K562 (cell line): ENCODE data around the gene SPOCK2. TPM values are rescaled to one million over a fixed set of nuclear protein-coding genes. Genes with fewer than 3 reads are reported as not detected.
"Not testable (repeated sequence)": the region's sequence is repeated elsewhere in the genome, so short reads cannot be mapped to it uniquely, and the experiment has no call there.

Experiments
- ATAC-seq: fragments of 200-7000 bp; cut with Tn5 transposase; 3 replicates; pipeline ENCODE4 v1.9.1; 2020; ENCODE audit warnings: moderate library complexity
- BruUV-seq: library from RNA; stranded (reverse); fragments of 400-500 nt; replicated peaks from 2 replicates; lab custom pipeline; 2021; lab: Mats Ljungman, UMichigan
- CTCF ChIA-PET: fragments of 300-600 bp; formaldehyde crosslinking; extraction: SDS; loops from one replicate; lab custom pipeline; 2021; ENCODE audit warnings: low intra/inter-chr PET ratio; lab: Yijun Ruan, JAX
- POLR2A ChIA-PET: fragments of 300-600, 350-650 bp; sonication (Branson Sonifier 250); formaldehyde crosslinking; extraction: SDS; loops from one replicate; lab custom pipeline; 2021; ENCODE audit warnings: antibody characterized with exemption, inconsistent platforms; lab: Yijun Ruan, JAX
- DNase-seq, 4 experiments: peaks; one replicate each; pipeline versions ENCODE4 v3.0.0 to v3.0.0-alpha.2; 2011 to 2018; ENCODE audit warnings: low spot score in 3 of 4, mixed read lengths in 3 of 4; ENCODE audit errors: extremely low read depth in 1 of 4
- FAIRE-seq: peaks from 2 replicates; lab custom pipeline; 2011; peaks lifted over from hg19 to GRCh38; lab: Jason Lieb, UNC
- H2AFZ ChIP-seq: 2 replicates; pipeline ENCODE4 v1.6.0; 2011; ENCODE audit warnings: low read depth, low read length, control low read depth, inconsistent platforms
- H3K27ac ChIP-seq: fragments of 200-600 bp; 3 replicates; pipeline ENCODE4 v1.8.0; 2011; ENCODE audit warnings: low read depth, mild to moderate bottlenecking, control low read depth, inconsistent platforms, low read length, moderate library complexity, mixed read lengths; ENCODE audit errors: extremely low read depth
- H3K27me3 ChIP-seq, 2 experiments: fragments of 300-600 bp in 1 of 2; 2 replicates in 1 of 2; 3 replicates in 1 of 2; pipeline versions ENCODE4 v1.6.0 to v1.8.0; 2011; ENCODE audit warnings: inconsistent platforms in 2 of 2, low read length in 2 of 2, mild to moderate bottlenecking in 1 of 2, mixed read lengths in 1 of 2, moderate library complexity in 1 of 2; ENCODE audit not compliant: control insufficient read depth in 2 of 2, insufficient read depth in 2 of 2
- H3K36me3 ChIP-seq: fragments of 300-600 bp; 3 replicates; pipeline ENCODE4 v1.8.0; 2011; ENCODE audit warnings: mild to moderate bottlenecking, low read length, inconsistent platforms; ENCODE audit not compliant: control insufficient read depth, insufficient read depth
- H3K4me1 ChIP-seq, 2 experiments: fragments of 200-600 bp in 1 of 2; replicated peaks in 1 of 2; 2 replicates in 1 of 2; 3 replicates in 1 of 2; pipeline versions ENCODE4 v1.5.1 to v1.8.0; 2011; ENCODE audit warnings: inconsistent platforms in 2 of 2, low read length in 2 of 2, mild to moderate bottlenecking in 1 of 2, mixed read lengths in 1 of 2, moderate library complexity in 1 of 2; ENCODE audit not compliant: control insufficient read depth in 2 of 2, insufficient read depth in 2 of 2
- H3K4me2 ChIP-seq: 2 replicates; pipeline ENCODE4 v1.6.1; 2011; ENCODE audit warnings: low read length, control low read depth, inconsistent platforms, mixed read lengths; ENCODE audit not compliant: insufficient read depth
- H3K4me3 ChIP-seq: fragments of 200-600 bp; sonication (generic), shearing (Covaris generic); 2 replicates; pipeline ENCODE4 v1.5.1; 2016; ENCODE audit warnings: control low read depth, inconsistent platforms
- H3K79me2 ChIP-seq: fragments of 200-600 bp; 3 replicates; pipeline ENCODE4 v1.8.0; 2011; ENCODE audit warnings: low read length, inconsistent platforms; ENCODE audit not compliant: control insufficient read depth, insufficient read depth
- H3K9ac ChIP-seq, 2 experiments: 2 replicates each; pipeline versions ENCODE4 v1.6.0 to v1.6.1; 2011; ENCODE audit warnings: low read depth in 2 of 2, low read length in 2 of 2, control low read depth in 1 of 2, inconsistent platforms in 1 of 2, mild to moderate bottlenecking in 1 of 2, mixed read lengths in 1 of 2; ENCODE audit not compliant: insufficient read depth in 1 of 2
- H3K9me1 ChIP-seq: one replicate; pipeline ENCODE4 v1.6.0; 2011; ENCODE audit warnings: inconsistent platforms, mild to moderate bottlenecking, low read length, moderate library complexity; ENCODE audit not compliant: control insufficient read depth, insufficient read depth
- H3K9me3 ChIP-seq: replicated peaks from 2 replicates; pipeline ENCODE4 v1.5.1; 2011; ENCODE audit warnings: low read depth, low read length, inconsistent platforms; ENCODE audit not compliant: control insufficient read depth, insufficient read depth
- H4K20me1 ChIP-seq: replicated peaks from 2 replicates; pipeline ENCODE4 v1.6.1; 2011; ENCODE audit warnings: low read length, inconsistent platforms, mixed read lengths; ENCODE audit not compliant: control insufficient read depth, insufficient read depth
- CHCHD3 ChIP-seq: fragments of 250-450 bp; sonication (Bioruptor Pico); IDR thresholded peaks from 2 replicates; pipeline ENCODE4 v2.1.2; 2022; ENCODE audit warnings: mild to moderate bottlenecking
- HIVEP1 ChIP-seq: fragments of 250-450 bp; sonication (Bioruptor Pico); IDR thresholded peaks from 2 replicates; pipeline ENCODE4 v1.4.0; 2020; ENCODE audit warnings: mild to moderate bottlenecking
- ZSCAN29 ChIP-seq: fragments of 450-650 bp; IDR thresholded peaks from 2 replicates; pipeline ENCODE4 v1.6.1; 2017
- WGBS: fragments of 100-300 bp; shearing (Covaris generic); methylation state at CpG from one replicate; pipeline ENCODE4 v1.1.6; 2016; ENCODE audit warnings: low coverage, mixed read lengths; ENCODE audit not compliant: insufficient coverage; ENCODE audit errors: missing lambda C conversion rate; 5-methylcytosine and 5-hydroxymethylcytosine counted together
- in situ Hi-C: fragments of 300-500 bp; cut with MboI; formaldehyde crosslinking; loops from 4 replicates; pipeline ENCODE4 v1.15.0; 2018; ENCODE audit warnings: inconsistent platforms, mixed read lengths
- intact Hi-C: fragments of 100-400 bp; cut with micrococcal nuclease; formaldehyde crosslinking; loops from 2 replicates; pipeline ENCODE4 v1.14.2; 2022
- polyA plus RNA-seq, 8 experiments: library from polyadenylated mRNA; depleted of rRNA in 4 of 8; stranded (reverse) in 5 of 8; unstranded in 3 of 8; fragments of >200 nt; fragmentation: Nextera tagmentation in 2 of 8; fragmentation: Illumina TruSeq in 1 of 8; extraction: Ambion mirVana in 2 of 8; extraction: Trizol in 1 of 8; gene quantifications; 2 replicates each; pipeline versions ENCODE4 v1.2.1 to v1.2.3, GENCODE V29; 2011 to 2014; ENCODE audit warnings: inconsistent platforms in 1 of 8, missing spikeins in 1 of 8
- total RNA-seq, 7 experiments: library from RNA; depleted of rRNA in 6 of 7; stranded (reverse); fragments of >200 nt in 6 of 7; fragmentation: Illumina TruSeq in 2 of 7; extraction: Trizol in 2 of 7; gene quantifications; 2 replicates each; pipeline versions ENCODE4 v1.2.1 to v1.2.3, GENCODE V29; 2011 to 2021; ENCODE audit warnings: low replicate concordance in 1 of 7
- TF ChIP-seq, protein P1 (sequence below): fragments of 250-450 bp; sonication (Bioruptor Pico); IDR thresholded peaks from 2 replicates; pipeline ENCODE4 v1.8.0; 2022; ENCODE audit warnings: inconsistent platforms
- TF ChIP-seq, protein P2 (sequence below): sonication (generic); formaldehyde crosslinking; IDR thresholded peaks from 2 replicates; pipeline ENCODE4 v1.4.0; 2020; ENCODE audit warnings: mild to moderate bottlenecking, missing genetic modification reagents

Gene SPOCK2
- total and polyA plus RNA-seq, 9 of the 15 experiments (the other 6 are each of a cell fraction or from before 2014, with no cell fraction given): 0.04 to 0.86 (median 0.11) TPM; not detected in 2

DNA sequence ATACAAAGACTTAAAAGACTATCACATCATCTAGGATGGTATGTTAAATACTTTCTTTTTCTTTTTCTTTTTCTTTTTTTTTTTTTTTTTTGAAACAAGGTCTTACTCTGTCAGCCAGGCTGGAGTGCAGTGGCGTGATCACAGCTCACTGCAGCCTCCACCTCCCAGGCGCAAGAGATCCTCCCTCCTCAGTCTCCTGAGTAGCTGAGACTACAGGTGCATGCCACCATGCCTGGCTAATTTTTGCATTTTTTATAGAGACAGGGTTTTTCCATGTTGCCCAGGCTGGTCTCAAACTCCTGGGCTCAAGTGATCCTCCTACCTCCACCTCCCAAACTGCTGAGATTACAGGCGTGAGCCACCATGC lies 19.6 kb upstream of the SPOCK2 start:
- H3K9me1 ChIP-seq, H3K4me1 ChIP-seq, CTCF ChIA-PET, H3K9me3 ChIP-seq, H3K36me3 ChIP-seq, DNase-seq, ATAC-seq, H3K4me2 ChIP-seq, H3K4me3 ChIP-seq, H3K27ac ChIP-seq, H4K20me1 ChIP-seq, H3K9ac ChIP-seq, intact Hi-C loops, in situ Hi-C loops, BruUV-seq, FAIRE-seq, H2AFZ ChIP-seq, H3K79me2 ChIP-seq, H3K27me3 ChIP-seq: not testable (repeated sequence)
- POLR2A ChIA-PET: interaction anchor here (0.9 to 1.2 kb wide), 5 partner anchors 9 to 166 kb away, joined by 3 to 10 read pairs (median 4); partner anchors contain the start of gene DDIT4
- 91% methylated on average over 3 of the region's 3 CpGs for WGBS

DNA sequence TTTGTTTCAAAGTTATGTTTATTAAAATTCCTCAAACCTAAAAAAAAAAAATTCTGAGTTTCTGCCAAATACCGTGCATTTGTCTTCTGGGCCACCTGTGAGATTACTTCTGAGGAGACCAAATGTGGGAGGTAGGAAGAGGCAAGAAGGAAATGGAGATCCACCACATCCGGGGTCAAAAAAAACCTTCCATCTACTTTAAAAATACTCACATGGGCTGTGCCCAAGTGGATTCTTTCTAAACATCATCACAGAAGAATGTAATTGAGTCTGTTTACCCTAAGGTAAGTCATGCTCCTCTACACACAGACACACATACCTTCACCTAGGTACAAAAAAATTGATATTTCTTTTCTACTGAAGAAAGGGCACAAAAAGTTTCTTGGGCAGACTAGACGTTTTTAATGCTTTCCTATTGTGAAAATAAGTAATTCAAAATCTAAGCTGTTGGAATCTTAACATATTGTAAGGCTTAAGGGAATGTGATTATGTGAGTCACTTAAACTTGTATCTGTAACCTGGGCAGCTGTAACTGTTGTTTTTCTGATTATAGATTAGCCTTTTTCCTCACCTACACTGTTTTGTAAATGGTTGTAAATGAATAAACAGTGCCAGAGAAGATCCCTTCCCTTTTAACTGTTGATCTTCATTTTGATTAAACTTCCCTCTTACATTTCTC lies 19.1 kb upstream of the SPOCK2 start:
- Histone ChIP-seq H3K4me2 (no peak overlapping the region), H3K4me3 (no peak overlapping the region), H3K27ac (no peak overlapping the region)
- no TSS peak for BruUV-seq
- no peak for DNase-seq
- TF ChIP-seq ZSCAN29 (no peak), HIVEP1 (CRISPR knock-in tag) (no peak), CHCHD3 (CRISPR knock-in tag) (no peak)
- TF ChIP-seq, protein P1, sequence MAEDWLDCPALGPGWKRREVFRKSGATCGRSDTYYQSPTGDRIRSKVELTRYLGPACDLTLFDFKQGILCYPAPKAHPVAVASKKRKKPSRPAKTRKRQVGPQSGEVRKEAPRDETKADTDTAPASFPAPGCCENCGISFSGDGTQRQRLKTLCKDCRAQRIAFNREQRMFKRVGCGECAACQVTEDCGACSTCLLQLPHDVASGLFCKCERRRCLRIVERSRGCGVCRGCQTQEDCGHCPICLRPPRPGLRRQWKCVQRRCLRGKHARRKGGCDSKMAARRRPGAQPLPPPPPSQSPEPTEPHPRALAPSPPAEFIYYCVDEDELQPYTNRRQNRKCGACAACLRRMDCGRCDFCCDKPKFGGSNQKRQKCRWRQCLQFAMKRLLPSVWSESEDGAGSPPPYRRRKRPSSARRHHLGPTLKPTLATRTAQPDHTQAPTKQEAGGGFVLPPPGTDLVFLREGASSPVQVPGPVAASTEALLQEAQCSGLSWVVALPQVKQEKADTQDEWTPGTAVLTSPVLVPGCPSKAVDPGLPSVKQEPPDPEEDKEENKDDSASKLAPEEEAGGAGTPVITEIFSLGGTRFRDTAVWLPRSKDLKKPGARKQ: no peak
- TF ChIP-seq, protein P2, sequence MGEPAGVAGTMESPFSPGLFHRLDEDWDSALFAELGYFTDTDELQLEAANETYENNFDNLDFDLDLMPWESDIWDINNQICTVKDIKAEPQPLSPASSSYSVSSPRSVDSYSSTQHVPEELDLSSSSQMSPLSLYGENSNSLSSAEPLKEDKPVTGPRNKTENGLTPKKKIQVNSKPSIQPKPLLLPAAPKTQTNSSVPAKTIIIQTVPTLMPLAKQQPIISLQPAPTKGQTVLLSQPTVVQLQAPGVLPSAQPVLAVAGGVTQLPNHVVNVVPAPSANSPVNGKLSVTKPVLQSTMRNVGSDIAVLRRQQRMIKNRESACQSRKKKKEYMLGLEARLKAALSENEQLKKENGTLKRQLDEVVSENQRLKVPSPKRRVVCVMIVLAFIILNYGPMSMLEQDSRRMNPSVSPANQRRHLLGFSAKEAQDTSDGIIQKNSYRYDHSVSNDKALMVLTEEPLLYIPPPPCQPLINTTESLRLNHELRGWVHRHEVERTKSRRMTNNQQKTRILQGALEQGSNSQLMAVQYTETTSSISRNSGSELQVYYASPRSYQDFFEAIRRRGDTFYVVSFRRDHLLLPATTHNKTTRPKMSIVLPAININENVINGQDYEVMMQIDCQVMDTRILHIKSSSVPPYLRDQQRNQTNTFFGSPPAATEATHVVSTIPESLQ (CRISPR knock-in tag): no peak
- TF ChIP-seq, all 486 proteins: peak for 0
- intact Hi-C loops (no loop called here), in situ Hi-C loops (no loop called here)
- Histone ChIP-seq H3K4me1 (no peaks in the 10 kb centered on the region), H3K9ac (no peak overlapping the region), H4K20me1 (no peaks in the 10 kb centered on the region), H3K9me1 (no peaks in the 10 kb centered on the region), H2AFZ (no peak overlapping the region), H3K27me3 (no peaks in the 10 kb centered on the region), H3K79me2 (no peaks in the 10 kb centered on the region), H3K9me3 (no peaks in the 10 kb centered on the region), H3K36me3 (no peaks in the 10 kb centered on the region; the same call in 2 of the 3 replicates)
- 38% methylated on average over 3 of the region's 3 CpGs for WGBS
- no peak; the same call in 2 of the 3 replicates for ATAC-seq
- POLR2A ChIA-PET: interaction anchor here (1.0 to 1.2 kb wide), 3 partner anchors 9 to 166 kb away, joined by 3 to 6 read pairs (median 4); partner anchors contain the start of gene DDIT4
- CTCF ChIA-PET: no interaction called here
- FAIRE-seq: no peak
